VCaP (cell line): ENCODE measurements around the gene HHLA2.

ENCODE experiments used
- H3K27ac ChIP-seq: fragments of 450-650 bp; 2 replicates; pipeline ENCODE4 v1.5.1; 2017
- CTCF ChIP-seq: fragments of 450-650 bp; conservative IDR thresholded peaks from 2 replicates; pipeline ENCODE4 v1.5.1; 2017; ENCODE audit warnings: mild to moderate bottlenecking, moderate library complexity

HHLA2 gene

DNA sequence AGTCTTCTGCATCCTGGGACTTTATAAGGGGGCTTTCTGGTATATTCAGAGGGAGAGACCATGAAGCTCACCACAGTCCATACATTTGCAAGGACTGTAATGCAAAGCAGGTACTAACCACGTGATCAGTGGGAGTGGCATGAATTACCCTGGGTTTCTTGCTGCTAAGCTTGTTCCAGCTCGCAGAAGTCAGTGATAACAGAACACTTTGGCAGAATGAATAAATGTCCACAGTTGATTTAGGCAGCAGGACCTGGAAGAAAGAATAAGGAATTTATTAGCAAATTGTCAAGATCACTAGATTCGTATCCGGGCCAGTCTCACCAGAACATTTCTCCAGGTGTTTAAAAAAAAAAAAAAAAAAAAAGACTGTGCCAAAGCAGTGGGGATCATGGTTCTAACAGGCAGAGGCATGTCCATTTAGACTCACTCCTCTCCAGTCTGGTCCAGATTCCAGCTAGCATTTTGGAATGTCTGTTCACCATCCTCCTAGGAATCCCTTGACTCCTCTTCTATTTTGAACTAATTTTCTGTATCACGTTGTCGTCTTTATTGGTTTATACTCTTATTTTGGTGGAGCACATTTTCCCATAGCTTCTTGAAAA, 24.5 kb downstream of the HHLA2 start:
- TF ChIP-seq CTCF = no peak

GRCh38 chr3:108322352-108322751, 26.0 kb downstream of the HHLA2 start:
- no peak for TF ChIP-seq CTCF
- no peak overlapping the region for H3K27ac ChIP-seq

More for the DNA sequence above, 24.5 kb downstream of the HHLA2 start:
- H3K27ac ChIP-seq = peak overlapping the region; percentile 80; the same call in 1 of the 2 replicates

DNA sequence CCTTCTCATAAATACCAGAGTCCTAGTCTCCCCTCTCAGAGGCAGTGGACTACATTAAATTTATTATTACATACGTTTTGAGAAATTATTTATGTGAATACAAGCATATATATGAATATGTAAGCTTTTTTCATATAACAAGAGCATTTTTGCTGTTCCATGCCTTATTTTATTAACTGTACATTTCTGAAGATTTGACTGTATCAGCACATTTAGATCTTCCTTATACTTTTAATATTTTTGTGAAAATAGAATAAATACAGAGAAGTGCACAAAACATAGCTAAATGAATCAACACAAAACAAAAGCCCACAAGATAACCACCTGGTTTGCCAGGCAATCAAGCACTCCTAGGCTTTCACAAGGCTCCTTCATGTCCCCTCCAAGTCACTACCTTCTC, 27.8 kb downstream of the HHLA2 start:
- no peak for TF ChIP-seq CTCF
- no peak overlapping the region for H3K27ac ChIP-seq

DNA sequence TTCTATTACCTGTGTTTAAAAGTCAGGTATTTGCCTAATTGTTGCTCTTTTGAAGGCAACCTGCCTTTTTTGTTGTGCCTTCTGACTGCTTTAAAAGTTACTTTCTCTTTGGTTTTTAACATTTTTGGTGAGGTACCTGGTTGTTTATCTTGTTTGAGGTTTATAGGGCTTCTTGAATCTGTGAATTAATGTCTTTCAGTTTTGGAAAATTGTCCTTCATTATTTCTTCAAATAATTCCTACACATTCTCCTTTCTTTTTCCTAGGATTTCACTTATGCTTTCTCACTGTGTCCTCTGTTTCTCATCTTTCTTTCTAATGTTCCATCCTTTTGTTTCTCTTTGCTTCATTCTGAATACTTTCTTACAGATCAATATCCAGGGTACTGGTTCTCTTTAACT, 30.8 kb downstream of the HHLA2 start:
- no peak overlapping the region for H3K27ac ChIP-seq
- TF ChIP-seq CTCF = no peak

DNA sequence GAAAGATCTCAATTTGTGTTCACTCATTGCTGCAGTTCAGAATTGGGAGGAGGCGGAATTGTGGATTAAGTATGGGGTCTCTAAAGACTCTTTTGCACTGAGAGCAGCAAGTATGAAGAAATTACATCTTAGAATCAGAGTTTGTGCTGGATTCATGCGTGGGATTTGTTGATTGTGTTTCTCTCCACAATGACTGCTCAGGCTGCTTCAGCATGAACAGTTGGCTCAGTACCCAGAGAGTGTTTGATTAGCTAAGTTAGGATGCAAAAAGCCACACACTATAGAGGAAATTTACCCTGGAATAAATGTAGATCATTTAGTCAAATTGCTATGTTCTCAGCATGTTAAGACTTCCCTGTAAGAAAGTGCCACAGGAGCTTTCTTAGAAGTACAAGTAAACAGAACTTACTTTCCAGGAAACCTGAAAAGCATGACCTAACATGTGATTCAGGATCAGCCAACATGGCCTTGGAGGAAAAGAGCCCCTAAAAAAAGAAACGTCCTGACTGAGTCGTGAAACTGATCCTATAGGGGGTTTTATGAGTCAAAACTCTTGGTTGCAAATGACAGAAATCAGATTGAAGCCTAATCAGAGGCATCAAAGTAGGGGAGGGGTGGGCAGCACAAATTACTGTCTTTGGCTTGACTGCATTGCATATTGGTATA, 32.6 kb downstream of the HHLA2 start:
- H3K27ac ChIP-seq = 0 out of 2 replicates have a peak overlapping the region, but pooled peaks have one; percentile 18
- TF ChIP-seq CTCF = no peak

DNA sequence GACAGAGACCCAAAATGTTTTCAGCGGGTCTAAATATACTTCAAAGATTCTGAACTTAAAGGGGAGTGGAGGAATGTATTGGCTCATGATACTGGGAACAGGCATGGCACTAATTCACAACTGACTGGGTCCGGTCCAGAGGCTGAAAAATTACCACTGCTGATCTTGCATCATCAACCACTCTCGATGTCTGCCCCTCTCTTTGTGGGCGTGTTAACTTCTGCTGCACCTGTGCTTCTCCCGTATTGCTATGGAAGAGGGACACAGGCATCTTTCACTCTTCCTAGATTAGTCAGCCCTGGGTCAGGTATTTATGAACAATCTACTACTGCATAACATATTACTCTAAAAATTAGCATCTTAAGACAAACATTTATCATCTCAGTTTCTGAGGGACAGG, 33.2 kb downstream of the HHLA2 start:
- H3K27ac ChIP-seq = no peak overlapping the region
- TF ChIP-seq CTCF = no peak

DNA sequence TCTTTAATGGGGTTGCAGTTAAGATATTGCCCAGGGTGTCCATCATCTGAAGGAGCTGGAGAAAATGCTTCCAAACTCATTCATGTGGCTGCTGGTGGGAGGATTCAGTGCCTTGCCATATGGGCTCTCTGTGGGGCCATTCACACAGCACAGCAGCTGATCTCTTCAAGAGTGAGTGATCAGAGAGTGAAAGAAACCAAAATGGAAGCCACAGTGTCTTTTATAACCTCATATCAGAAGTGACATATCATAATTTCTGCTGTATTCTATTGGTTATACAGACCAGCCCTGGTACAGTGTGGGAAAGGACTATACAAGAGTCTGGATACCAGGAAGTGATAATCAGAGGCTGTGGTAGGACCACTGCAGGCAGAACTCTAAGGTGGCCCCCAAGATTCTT, 33.6 kb downstream of the HHLA2 start:
- no peak overlapping the region for H3K27ac ChIP-seq
- no peak for TF ChIP-seq CTCF
